SJSA1 (cell line): ENCODE results near the gene NR5A1. TPM values are rescaled to one million over a fixed set of nuclear protein-coding genes. Genes with fewer than 3 reads are reported as not detected.

Source experiments
- DNase-seq, 2 experiments: peaks; one replicate each; pipeline ENCODE4 v3.0.0-alpha.2; 2015 to 2020; ENCODE audit warnings: low spot score in 2 of 2, low read depth in 1 of 2
- H3K27ac ChIP-seq: fragments of 250-450 bp; sonication (Bioruptor Pico); 2 replicates; pipeline ENCODE4 v1.5.1; 2020; ENCODE audit warnings: mild to moderate bottlenecking, moderate library complexity
- H3K27me3 ChIP-seq: fragments of 250-450 bp; sonication (Bioruptor Pico); replicated peaks from 2 replicates; pipeline ENCODE4 v1.5.1; 2020; ENCODE audit warnings: mild to moderate bottlenecking, moderate library complexity
- H3K36me3 ChIP-seq: fragments of 250-450 bp; sonication (Bioruptor Pico); 2 replicates; pipeline ENCODE4 v1.5.1; 2020; ENCODE audit warnings: mild to moderate bottlenecking
- H3K4me1 ChIP-seq: fragments of 250-450 bp; sonication (Bioruptor Pico); replicated peaks from 2 replicates; pipeline ENCODE4 v1.6.1; 2021; ENCODE audit warnings: mild to moderate bottlenecking
- H3K4me3 ChIP-seq: fragments of 250-450 bp; sonication (Bioruptor Pico); 2 replicates; pipeline ENCODE4 v1.5.1; 2020; ENCODE audit warnings: mild to moderate bottlenecking
- H3K9me3 ChIP-seq: fragments of 250-450 bp; sonication (Bioruptor Pico); replicated peaks from 2 replicates; pipeline ENCODE4 v1.5.1; 2020; ENCODE audit warnings: mild to moderate bottlenecking
- total RNA-seq: library from RNA; depleted of rRNA; stranded (reverse); fragments of >200 nt; shearing (Covaris generic); gene quantifications from 2 replicates; pipeline ENCODE4 v1.2.3, GENCODE V29; 2014

Gene NR5A1
- total RNA-seq, 1 experiment from 2014 or later = not detected

DNA sequence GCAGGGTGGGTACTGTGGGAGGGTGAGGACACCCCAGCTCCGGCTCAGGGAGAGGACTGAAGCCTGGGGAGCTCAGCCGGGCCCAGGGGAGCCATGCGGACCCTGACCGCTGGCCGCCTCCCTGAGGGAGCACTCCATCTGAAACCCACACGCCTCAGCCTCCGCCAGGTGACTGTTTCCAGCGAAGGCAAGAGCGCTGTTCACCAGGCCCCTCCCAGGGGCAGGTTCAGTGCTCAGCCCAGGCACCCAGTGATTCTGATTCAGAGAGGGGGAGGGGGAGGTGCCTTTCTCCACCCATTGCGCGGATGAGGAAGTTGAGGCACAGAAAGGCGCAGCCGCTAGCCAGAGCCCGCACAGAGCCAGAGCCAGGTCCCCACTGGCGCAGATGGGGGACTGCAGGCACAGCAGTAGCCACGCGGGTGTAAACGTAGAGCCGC lies 30.0 kb downstream of the NR5A1 start:
- no peak for DNase-seq
- Histone ChIP-seq H3K27me3 (peaks cover 16% of the 10 kb centered on the region), H3K36me3 (no peaks in the 10 kb centered on the region), H3K4me3 (no peak overlapping the region), H3K9me3 (no peaks in the 10 kb centered on the region), H3K27ac (no peak overlapping the region), H3K4me1 (peaks cover 5% of the 10 kb centered on the region)

DNA sequence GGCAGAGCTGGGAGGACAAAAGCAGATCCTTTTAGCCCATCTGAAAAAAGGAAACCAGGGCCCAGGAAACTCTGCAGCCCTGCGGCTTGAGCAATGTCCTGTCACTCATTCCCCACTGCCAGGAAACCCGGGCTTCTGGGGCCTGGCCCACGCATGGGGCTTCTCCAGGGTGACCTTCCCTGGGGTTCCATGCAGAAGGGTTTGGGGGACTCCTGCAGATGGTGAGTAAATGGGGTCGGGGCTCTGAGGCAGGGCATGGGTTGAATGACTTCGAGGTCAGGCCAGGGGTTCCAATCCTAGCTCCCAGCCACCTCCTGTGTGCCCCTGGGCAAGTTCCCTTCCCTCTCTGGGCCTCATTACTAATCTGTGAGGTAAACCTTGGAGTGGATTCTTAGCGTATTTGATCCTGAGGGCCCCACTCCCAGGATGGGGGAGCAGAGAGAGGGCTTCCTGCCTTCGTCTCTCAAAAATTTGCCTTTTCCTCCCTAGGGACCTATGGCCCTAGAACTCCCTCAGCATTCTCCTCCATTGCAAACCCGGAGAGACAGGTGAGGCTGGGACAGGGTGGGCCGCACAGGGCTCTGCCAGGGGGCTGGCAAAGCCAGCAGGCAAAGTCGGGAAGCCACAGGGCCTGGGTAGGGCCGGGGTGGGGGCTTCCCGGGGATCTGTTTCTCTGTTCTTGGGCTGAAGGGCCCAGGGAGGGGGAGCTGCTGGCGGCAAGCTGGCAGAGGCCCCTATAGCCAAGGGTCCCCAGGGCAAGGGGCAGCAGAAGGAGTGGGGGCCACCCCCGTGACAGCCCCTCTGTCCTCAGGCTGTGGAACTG lies 31.1 kb downstream of the NR5A1 start:
- H3K27me3 ChIP-seq = peaks cover 14% of the 10 kb centered on the region
- no peak for DNase-seq
- no peaks in the 10 kb centered on the region for H3K9me3 ChIP-seq
- H3K36me3 ChIP-seq = no peaks in the 10 kb centered on the region
- no peak overlapping the region for H3K4me3 ChIP-seq
- H3K4me1 ChIP-seq = peaks cover 5% of the 10 kb centered on the region
- H3K27ac ChIP-seq = no peak overlapping the region

DNA sequence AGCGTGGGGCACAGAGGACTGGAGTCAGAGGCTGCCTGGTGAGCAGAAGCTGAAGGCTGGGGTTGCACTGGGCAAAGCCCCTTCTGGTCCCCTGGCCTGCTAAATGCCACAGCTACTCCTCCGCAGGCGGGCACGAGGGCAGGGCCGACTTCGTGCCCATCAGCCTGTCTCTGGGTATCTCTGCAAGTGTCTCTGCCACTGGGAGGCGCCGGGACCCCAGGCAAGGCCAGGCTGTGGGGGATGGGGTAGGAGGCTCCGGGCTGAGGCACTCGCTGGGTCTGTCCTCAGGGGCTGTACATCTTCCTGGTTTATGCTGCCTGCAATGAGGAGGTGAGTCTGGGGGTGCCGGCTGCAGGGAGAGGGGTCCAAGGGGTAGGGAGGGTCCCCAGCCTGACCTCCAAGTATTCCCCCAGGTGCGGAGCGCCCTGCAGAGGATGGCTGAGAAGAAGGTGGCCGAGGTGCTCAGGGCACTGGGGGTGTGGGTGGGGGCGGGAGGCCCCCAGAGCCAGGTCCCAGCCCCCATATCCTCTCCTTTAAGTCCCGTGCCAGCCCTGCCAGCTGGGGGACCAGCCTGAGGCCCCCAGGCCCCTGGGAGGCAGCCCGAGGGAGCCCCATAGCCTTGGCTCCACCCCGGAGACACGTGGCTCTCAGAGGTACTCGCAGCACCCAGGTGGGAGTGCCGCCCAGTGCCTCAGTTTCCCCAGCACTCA lies 31.9 kb downstream of the NR5A1 start:
- peaks cover 14% of the 10 kb centered on the region for H3K27me3 ChIP-seq
- peaks cover 5% of the 10 kb centered on the region for H3K4me1 ChIP-seq
- no peak overlapping the region for H3K4me3 ChIP-seq
- H3K27ac ChIP-seq = no peak overlapping the region
- H3K36me3 ChIP-seq = no peaks in the 10 kb centered on the region
- no peaks in the 10 kb centered on the region for H3K9me3 ChIP-seq
- no peak for DNase-seq

DNA sequence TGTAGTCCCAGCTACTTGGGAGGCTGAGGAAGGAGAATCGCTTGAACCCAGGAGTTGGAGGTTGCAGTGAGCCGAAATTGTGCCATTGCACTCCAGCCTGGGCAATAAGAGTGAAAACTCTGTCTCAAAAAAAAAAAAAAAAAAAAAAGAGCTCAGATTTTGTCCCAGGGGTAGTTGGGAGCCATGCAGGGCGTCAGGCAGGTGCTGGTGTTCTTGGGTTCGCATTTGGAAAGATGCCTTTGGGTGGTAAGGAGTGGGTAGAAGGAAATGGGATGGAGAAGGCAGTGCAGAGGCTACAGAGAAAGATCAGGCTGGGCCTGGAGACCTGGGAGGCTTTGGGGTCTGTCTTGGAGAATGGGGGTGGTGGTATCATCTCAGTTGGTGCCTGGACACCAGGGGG lies 33.0 kb downstream of the NR5A1 start:
- H3K27ac ChIP-seq = no peak overlapping the region
- no peak overlapping the region for H3K4me3 ChIP-seq
- peaks cover 14% of the 10 kb centered on the region for H3K27me3 ChIP-seq
- no peaks in the 10 kb centered on the region for H3K36me3 ChIP-seq
- H3K9me3 ChIP-seq = no peaks in the 10 kb centered on the region
- no peak for DNase-seq
- H3K4me1 ChIP-seq = peaks cover 5% of the 10 kb centered on the region

DNA sequence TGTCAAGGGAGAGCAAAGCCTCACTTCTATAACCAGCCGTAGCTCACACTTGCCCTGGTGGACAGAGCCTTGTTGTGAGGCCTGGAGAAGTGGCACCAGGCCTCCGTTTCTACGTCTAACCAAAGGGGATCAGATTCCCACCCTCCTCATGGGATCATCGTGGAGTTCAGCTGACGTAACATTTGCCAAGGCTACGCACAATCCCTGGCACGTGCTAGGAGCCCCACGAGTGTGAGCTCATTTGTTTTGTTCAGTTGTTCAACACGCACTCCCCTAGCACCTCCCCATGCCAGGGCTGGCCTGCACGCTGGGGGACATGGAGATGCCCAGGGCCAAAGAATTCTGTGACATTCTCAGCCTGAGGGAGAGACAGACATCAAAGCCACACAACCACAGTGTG lies 33.9 kb downstream of the NR5A1 start:
- no peak for DNase-seq
- Histone ChIP-seq H3K36me3 (no peaks in the 10 kb centered on the region), H3K27ac (no peak overlapping the region), H3K9me3 (no peaks in the 10 kb centered on the region), H3K27me3 (peaks cover 14% of the 10 kb centered on the region), H3K4me1 (peaks cover 5% of the 10 kb centered on the region), H3K4me3 (no peak overlapping the region)

DNA sequence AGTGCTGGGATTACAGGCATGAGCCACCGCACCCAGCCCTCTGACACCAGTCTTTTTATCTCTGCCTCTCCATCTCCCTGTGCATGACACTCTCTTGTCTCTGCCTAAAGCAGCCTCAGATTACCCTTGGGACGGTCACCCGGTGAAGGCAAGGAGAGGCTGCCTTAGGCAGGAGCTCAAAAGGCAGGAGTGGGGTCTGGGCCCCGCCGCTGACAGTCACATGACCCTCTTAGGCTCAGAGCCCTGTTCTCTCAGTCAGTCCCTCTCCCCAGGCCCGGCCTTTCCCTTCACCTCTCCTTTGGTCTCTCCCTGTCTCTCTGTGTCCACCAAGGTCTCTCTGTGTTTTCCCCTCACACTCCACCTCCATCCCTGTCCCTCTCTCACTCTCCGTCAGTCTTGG lies 34.4 kb downstream of the NR5A1 start:
- DNase-seq = no peak
- Histone ChIP-seq H3K4me1 (peaks cover 5% of the 10 kb centered on the region), H3K4me3 (no peak overlapping the region), H3K27ac (no peak overlapping the region), H3K36me3 (no peaks in the 10 kb centered on the region), H3K9me3 (no peaks in the 10 kb centered on the region), H3K27me3 (peaks cover 10% of the 10 kb centered on the region)

DNA sequence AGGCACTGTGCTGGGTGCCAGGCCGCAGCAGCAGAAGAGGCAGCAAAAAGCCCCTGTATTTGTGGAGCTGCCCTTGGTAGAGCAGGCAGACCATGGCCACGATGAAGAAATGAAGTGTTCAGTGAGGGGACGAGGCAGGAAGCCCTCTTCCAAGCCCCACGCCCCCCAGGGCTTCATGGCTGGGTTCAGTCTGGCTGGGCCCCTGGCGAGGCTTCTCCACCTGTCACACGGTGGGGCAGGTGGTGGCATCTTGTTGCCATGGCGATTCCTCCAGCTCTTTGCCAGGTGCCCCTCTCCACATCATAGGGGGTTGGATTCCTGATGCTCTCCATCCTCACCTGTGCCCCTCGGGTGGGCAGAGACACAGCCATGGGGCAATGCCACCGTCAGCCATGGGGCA lies 35.4 kb downstream of the NR5A1 start:
- Histone ChIP-seq H3K9me3 (no peaks in the 10 kb centered on the region), H3K27ac (no peak overlapping the region), H3K4me1 (no peaks in the 10 kb centered on the region), H3K27me3 (0 out of 2 replicates have a peak, but pooled peaks cover 2% of the 10 kb centered on the region), H3K4me3 (no peak overlapping the region), H3K36me3 (no peaks in the 10 kb centered on the region)
- no peak for DNase-seq

DNA sequence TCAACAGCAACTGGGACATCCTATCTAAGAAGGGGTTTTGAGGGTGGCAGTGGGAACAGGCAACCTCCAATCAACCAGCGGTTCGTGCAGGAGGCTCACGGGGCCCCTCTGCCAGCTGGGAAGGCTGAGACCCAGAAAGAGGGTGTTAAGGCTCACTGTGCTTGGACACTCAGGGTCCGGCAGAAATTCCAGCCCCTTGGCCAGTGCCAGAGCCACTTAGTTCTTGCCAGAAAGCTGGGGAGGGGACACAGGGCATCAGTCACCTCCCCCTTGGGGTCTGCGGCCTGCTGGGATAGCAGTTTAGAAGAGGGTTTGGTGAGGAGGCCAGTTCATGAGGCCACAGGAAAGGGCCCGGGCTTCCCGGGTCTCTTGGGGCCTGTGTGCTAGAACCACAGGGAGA lies 36.5 kb downstream of the NR5A1 start:
- H3K27me3 ChIP-seq = no peaks in the 10 kb centered on the region
- H3K4me1 ChIP-seq = no peaks in the 10 kb centered on the region
- H3K4me3 ChIP-seq = no peak overlapping the region
- DNase-seq = no peak
- H3K9me3 ChIP-seq = no peaks in the 10 kb centered on the region
- no peaks in the 10 kb centered on the region for H3K36me3 ChIP-seq
- H3K27ac ChIP-seq = no peak overlapping the region

DNA sequence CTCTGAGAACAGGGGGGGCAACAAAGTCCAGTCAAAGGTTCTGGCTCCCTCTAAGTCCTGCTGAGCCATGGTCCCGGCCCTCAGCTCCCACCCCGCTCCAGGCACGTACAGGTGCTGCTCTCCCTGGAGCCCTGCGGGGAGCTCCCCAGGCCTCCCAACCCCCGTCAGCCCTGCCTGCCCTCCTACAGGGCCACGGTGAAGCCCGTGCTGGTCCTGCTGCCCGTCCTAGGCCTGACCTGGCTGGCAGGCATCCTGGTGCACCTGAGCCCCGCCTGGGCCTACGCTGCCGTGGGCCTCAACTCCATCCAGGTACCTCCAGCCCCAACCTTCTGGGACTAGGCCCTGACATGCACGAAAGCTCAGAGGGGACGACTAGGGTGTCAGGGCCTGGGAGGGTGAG lies 36.9 kb downstream of the NR5A1 start:
- no peak for DNase-seq
- no peaks in the 10 kb centered on the region for H3K9me3 ChIP-seq
- H3K4me3 ChIP-seq = no peak overlapping the region
- no peaks in the 10 kb centered on the region for H3K27me3 ChIP-seq
- H3K27ac ChIP-seq = no peak overlapping the region
- no peaks in the 10 kb centered on the region for H3K4me1 ChIP-seq
- H3K36me3 ChIP-seq = no peaks in the 10 kb centered on the region

DNA sequence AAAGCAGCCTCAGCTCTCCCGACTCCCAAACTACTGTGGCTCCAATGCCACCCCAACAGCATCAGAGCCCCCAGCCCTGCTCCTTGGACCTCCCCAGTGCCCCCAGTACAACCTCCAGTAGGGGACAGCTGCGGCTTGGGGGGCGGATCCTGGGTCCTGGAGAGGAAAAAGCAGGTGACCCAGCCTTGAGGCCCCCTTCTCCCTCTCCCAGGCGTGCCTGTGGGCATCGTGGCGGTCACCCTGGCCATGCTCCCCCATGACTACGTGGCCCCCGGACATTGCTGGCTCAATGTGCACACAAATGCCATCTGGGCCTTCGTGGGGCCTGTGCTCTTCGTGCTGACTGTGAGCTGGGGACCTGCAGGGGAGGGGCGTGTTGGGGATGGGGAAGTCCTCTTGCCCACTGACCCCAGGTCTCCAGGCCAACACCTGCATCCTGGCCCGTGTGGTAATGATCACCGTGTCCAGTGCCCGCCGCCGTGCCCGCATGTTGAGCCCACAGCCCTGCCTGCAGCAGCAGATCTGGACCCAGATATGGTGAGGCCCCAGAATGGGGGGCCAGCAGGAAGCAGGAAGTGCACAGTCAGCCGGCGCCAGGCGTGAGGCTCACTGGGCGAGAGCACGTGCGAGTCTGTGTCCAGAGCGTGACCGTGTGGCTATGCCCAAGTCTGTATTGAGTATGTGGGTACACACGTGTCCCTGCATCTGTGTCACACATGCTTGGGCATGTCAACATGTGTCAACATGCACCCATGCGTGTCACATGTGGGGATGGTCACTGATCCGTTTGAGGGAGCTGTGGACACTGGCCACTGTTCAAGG lies 38.0 kb downstream of the NR5A1 start:
- no peaks in the 10 kb centered on the region for H3K4me1 ChIP-seq
- no peaks in the 10 kb centered on the region for H3K36me3 ChIP-seq
- no peak overlapping the region for H3K4me3 ChIP-seq
- DNase-seq = no peak
- no peaks in the 10 kb centered on the region for H3K9me3 ChIP-seq
- H3K27ac ChIP-seq = no peak overlapping the region
- no peaks in the 10 kb centered on the region for H3K27me3 ChIP-seq

DNA sequence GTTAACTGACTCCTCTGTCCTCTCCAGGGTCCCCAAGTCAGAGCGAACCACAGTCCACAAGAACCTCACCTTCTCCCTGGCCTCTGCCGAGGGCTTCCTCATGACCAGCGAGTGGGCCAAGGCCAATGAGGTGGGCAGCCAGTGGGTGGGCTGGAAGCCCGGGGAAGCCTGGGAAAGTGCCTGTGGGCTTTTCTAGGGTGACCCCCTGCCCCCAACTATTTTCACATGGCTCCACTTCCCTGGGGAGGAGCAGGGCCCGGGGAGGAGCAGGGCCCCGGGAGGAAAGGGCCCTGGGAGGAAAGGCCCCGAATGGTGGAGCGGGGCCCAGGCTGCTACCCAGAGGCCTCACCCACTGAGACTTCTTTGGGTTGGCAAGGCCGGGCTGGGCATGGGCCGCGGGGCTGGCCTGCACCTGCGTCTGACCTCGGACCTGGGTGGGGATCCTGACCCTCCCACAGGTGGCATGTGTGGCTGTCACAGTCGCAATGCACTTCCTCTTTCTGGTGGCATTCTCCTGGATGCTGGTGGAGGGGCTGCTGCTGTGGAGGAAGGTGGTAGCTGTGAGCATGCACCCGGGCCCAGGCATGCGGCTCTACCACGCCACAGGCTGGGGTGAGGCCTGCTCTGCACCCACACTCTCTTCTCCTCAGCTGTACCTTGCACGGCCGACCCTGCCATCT lies 39.0 kb downstream of the NR5A1 start:
- no peaks in the 10 kb centered on the region for H3K4me1 ChIP-seq
- peaks cover 2% of the 10 kb centered on the region; the same call in 1 of the 2 replicates for H3K9me3 ChIP-seq
- no peaks in the 10 kb centered on the region for H3K27me3 ChIP-seq

DNA sequence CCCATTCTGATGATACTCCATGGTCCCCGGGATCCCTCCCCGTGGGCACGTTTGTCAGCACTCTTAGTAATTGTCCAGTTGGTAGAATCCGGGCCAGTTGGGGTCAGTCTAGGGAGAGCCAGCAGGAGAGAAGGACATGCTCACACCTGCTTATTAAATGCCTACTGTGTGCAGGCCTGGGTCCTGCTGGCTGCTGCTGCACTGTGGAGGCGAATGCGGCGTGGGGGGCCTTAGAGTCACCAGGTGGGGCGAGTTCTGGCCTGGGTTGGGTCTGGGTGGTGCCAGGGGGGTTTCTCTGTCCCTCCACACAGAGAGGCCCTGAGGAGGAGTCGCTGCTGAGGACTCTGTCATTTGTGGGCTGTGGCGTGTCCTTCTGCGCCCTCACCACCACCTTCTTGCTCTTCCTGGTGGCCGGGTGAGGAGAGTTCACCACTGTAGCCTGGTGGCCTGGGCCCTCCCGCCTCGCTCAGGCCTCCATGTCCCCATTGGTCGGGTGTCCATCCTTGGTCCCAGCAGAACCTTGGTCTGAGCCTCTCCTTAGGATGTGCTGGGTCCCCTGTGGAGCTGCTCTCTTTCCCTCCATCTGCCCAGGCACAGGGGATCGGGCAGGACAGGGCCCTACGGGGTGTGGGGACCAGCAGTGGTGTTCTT lies 39.7 kb downstream of the NR5A1 start:
- Histone ChIP-seq H3K4me1 (no peaks in the 10 kb centered on the region), H3K36me3 (no peaks in the 10 kb centered on the region), H3K9me3 (peaks cover 7% of the 10 kb centered on the region; the same call in 1 of the 2 replicates), H3K27ac (no peak overlapping the region), H3K4me3 (no peak overlapping the region), H3K27me3 (peaks cover 6% of the 10 kb centered on the region; the same call in 1 of the 2 replicates)
- DNase-seq = no peak

More for the DNA sequence above, 39.0 kb downstream of the NR5A1 start:
- DNase-seq = no peak
- Histone ChIP-seq H3K36me3 (no peaks in the 10 kb centered on the region), H3K4me3 (no peak overlapping the region), H3K27ac (no peak overlapping the region)

DNA sequence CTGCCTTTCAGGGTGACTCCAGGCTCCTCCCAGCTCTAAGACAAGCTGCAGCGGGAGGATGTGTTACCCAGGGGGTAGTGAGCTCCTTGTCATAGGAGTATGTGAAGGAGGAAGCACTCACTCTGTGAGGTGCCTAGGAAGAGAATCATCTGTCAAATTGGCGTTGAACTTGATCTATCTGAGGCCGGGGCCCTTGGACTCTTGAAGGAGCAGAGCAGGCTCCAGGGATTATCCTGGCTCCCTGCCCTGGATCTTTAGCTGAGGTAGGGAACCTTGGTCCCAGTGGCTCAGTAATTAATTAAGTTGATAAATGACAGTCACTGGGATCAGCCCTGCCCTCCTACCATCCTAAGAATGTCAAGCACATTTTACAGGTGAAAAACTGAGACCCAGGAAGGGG lies 41.5 kb downstream of the NR5A1 start:
- H3K36me3 ChIP-seq = no peaks in the 10 kb centered on the region

More for the DNA sequence above, 41.5 kb downstream of the NR5A1 start:
- DNase-seq = no peak
- Histone ChIP-seq H3K4me1 (no peaks in the 10 kb centered on the region), H3K9me3 (peaks cover 7% of the 10 kb centered on the region; the same call in 1 of the 2 replicates), H3K4me3 (no peak overlapping the region), H3K27me3 (peaks cover 8% of the 10 kb centered on the region), H3K27ac (no peak overlapping the region)
